Prostate gland (tissue), 2 donors: Measurements from ENCODE around the gene DYNC1H1. TPM values are rescaled to one million over a fixed set of nuclear protein-coding genes. Genes with fewer than 3 reads are reported as not detected.

Experiments used
- DNase-seq: peaks from one replicate; pipeline ENCODE4 v3.0.0-alpha.2; 2019; ENCODE audit warnings: low spot score
- H3K27ac ChIP-seq, 2 donors: fragments of 200-600 bp; sonication (generic); 2 replicates each; pipeline ENCODE4 v1.5.1; 2017 to 2019
- H3K27me3 ChIP-seq: fragments of 200-600 bp; sonication (generic); replicated peaks from 2 replicates; pipeline ENCODE4 v1.5.1; 2019; ENCODE audit not compliant: insufficient read depth
- H3K36me3 ChIP-seq, 2 donors: fragments of 200-600 bp; sonication (generic); 1 replicate in 1 of 2; 2 replicates in 1 of 2; pipeline versions ENCODE4 v1.5.1 to v1.8.1; 2017 to 2019
- H3K4me1 ChIP-seq: fragments of 200-600 bp; sonication (generic); replicated peaks from 2 replicates; pipeline ENCODE4 v1.5.1; 2019
- H3K4me3 ChIP-seq, 2 donors: fragments of 200-600 bp; sonication (generic); 2 replicates each; pipeline ENCODE4 v1.5.1; 2017 to 2019
- H3K9me3 ChIP-seq: fragments of 200-600 bp; sonication (generic); 2 replicates; pipeline ENCODE4 v1.5.1; 2017
- CTCF ChIP-seq, 4 experiments: fragments of 200-600 bp in 2 of 4; fragments of 450-650 bp in 2 of 4; sonication (generic) in 2 of 4; IDR thresholded peaks; 1 replicate in 3 of 4; 2 replicates in 1 of 4; pipeline ENCODE4 v1.5.1; 2016 to 2019; ENCODE audit warnings: antibody characterized with exemption in 4 of 4, mild to moderate bottlenecking in 2 of 4, moderate library complexity in 2 of 4
- POLR2A ChIP-seq: fragments of 450-650 bp; IDR thresholded peaks from one replicate; pipeline ENCODE4 v1.6.1; 2016; ENCODE audit warnings: antibody characterized with exemption, mild to moderate bottlenecking
- POLR2AphosphoS5 ChIP-seq: sonication (generic); formaldehyde crosslinking; IDR thresholded peaks from one replicate; pipeline ENCODE4 v1.6.1; 2017; ENCODE audit warnings: antibody characterized with exemption
- WGBS: methylation state at CpG from one replicate; pipeline ENCODE4 v1.1.5; 2018; 5-methylcytosine and 5-hydroxymethylcytosine counted together
- intact Hi-C: fragments of 100-400 bp; cut with DNase I; formaldehyde crosslinking; loops from one replicate; pipeline ENCODE4 v1.14.2; 2022
- total RNA-seq, 2 donors: library from RNA; depleted of rRNA; stranded (reverse); fragments of >200 nt; gene quantifications; one replicate each; pipeline ENCODE4 v1.1.0, GENCODE V29; 2016

DYNC1H1 gene
- total RNA-seq, 2 donors from 2014 or later, result 366 to 616 TPM

- Histone ChIP-seq H3K27me3 (no peaks in the 10 kb centered on the region), H3K9me3 (no peaks in the 10 kb centered on the region), H3K4me1 (peaks cover 5% of the 10 kb centered on the region), H3K4me3 (peak overlapping the region; percentile 55 to 70), H3K36me3 (no peaks in the 10 kb centered on the region), H3K27ac (peak overlapping the region; percentile 95 to 98)
- intact Hi-C loops, result loop anchor here (5.0 to 10.0 kb wide), 2 partner anchors 124 to 176 kb away; no protein-coding TSS in a partner anchor
- TF ChIP-seq CTCF (IDR thresholded peaks at IDR 0.05), result no peak
- TF ChIP-seq POLR2AphosphoS5, result no peak
- no peak for TF ChIP-seq POLR2A
- WGBS, result 10% methylated on average over 29 of the region's 29 CpGs
- no peak for DNase-seq
These were observed 15.6 kb upstream of the DYNC1H1 start for GRCh38 chr14:101948666-101949216.

GRCh38 chr14:101950100-101950499, 14.3 kb upstream of the DYNC1H1 start:
- peaks cover 5% of the 10 kb centered on the region for H3K4me1 ChIP-seq
- H3K27me3 ChIP-seq, result no peaks in the 10 kb centered on the region
- no peaks in the 10 kb centered on the region for H3K36me3 ChIP-seq
- TF ChIP-seq CTCF (IDR thresholded peaks at IDR 0.05), result no peak
- TF ChIP-seq POLR2A, result no peak
- no peak for TF ChIP-seq POLR2AphosphoS5
- no peak overlapping the region for H3K27ac ChIP-seq
- DNase-seq, result no peak
- no peak overlapping the region for H3K4me3 ChIP-seq
- WGBS, result 50% methylated on average over 4 of the region's 4 CpGs
- H3K9me3 ChIP-seq, result no peaks in the 10 kb centered on the region
- intact Hi-C loops, result loop anchor here (10.0 kb wide), 1 partner anchor 245 kb away; no protein-coding TSS in a partner anchor

- Histone ChIP-seq H3K27ac (no peak overlapping the region), H3K4me1 (peaks cover 5% of the 10 kb centered on the region), H3K36me3 (no peaks in the 10 kb centered on the region), H3K4me3 (no peak overlapping the region), H3K27me3 (no peaks in the 10 kb centered on the region), H3K9me3 (no peaks in the 10 kb centered on the region)
- intact Hi-C loops, result loop anchor here (10.0 kb wide), 1 partner anchor 246 kb away; no protein-coding TSS in a partner anchor
- WGBS, result 69% methylated on average over 4 of the region's 4 CpGs
- DNase-seq, result no peak
- TF ChIP-seq POLR2AphosphoS5 (no peak), CTCF (IDR thresholded peaks at IDR 0.05) (no peak), POLR2A (no peak)
These were observed 13.7 kb upstream of the DYNC1H1 start for GRCh38 chr14:101950516-101951215.

- Histone ChIP-seq H3K27me3 (no peaks in the 10 kb centered on the region), H3K4me1 (peaks cover 5% of the 10 kb centered on the region), H3K27ac (no peak overlapping the region), H3K9me3 (no peaks in the 10 kb centered on the region), H3K36me3 (no peaks in the 10 kb centered on the region), H3K4me3 (no peak overlapping the region)
- 82% methylated on average over 8 of the region's 8 CpGs for WGBS
- DNase-seq, result no peak
- TF ChIP-seq POLR2A (no peak), POLR2AphosphoS5 (no peak), CTCF (IDR thresholded peaks at IDR 0.05) (no peak)
- intact Hi-C loops, result loop anchor here (10.0 kb wide), 1 partner anchor 248 kb away; no protein-coding TSS in a partner anchor
These were observed 11.2 kb upstream of the DYNC1H1 start for GRCh38 chr14:101953151-101953550.

GRCh38 chr14:101954501-101954900, 9.9 kb upstream of the DYNC1H1 start:
- H3K4me3 ChIP-seq, result no peak overlapping the region
- no peaks in the 10 kb centered on the region for H3K27me3 ChIP-seq
- TF ChIP-seq CTCF (IDR thresholded peaks at IDR 0.05) (no peak), POLR2A (no peak), POLR2AphosphoS5 (no peak)
- no peaks in the 10 kb centered on the region for H3K4me1 ChIP-seq
- no peak for DNase-seq
- WGBS, result 79% methylated on average over 6 of the region's 6 CpGs
- no peaks in the 10 kb centered on the region for H3K36me3 ChIP-seq
- intact Hi-C loops, result loop anchor here (10.0 kb wide), 1 partner anchor 250 kb away; no protein-coding TSS in a partner anchor
- H3K9me3 ChIP-seq, result no peaks in the 10 kb centered on the region
- no peak overlapping the region for H3K27ac ChIP-seq
